Kidney epithelial cell (primary cell): ENCODE results near the gene XCL1. TPM values are rescaled to one million over a fixed set of nuclear protein-coding genes. Genes with fewer than 3 reads are reported as not detected.
A peak's percentile ranks its signal among the peaks of the same experiment; 100 is the strongest.
"Not testable (repeated sequence)": the region's sequence is repeated elsewhere in the genome, so short reads cannot be mapped to it uniquely, and the experiment has no call there.

Experiments
- DNase-seq: peaks from one replicate; pipeline ENCODE4 v3.0.0-alpha.2; 2010; ENCODE audit warnings: low read depth
- H3K27me3 ChIP-seq: 2 replicates; pipeline ENCODE4 v1.6.0; 2011; ENCODE audit warnings: low read length; ENCODE audit not compliant: control insufficient read depth, insufficient read depth
- H3K36me3 ChIP-seq: 2 replicates; pipeline ENCODE4 v1.5.1; 2011; ENCODE audit warnings: low read length; ENCODE audit not compliant: control insufficient read depth, insufficient read depth
- H3K4me3 ChIP-seq: 2 replicates; pipeline ENCODE4 v1.5.1; 2011; ENCODE audit warnings: low read depth, mild to moderate bottlenecking, control low read depth, low read length
- total RNA-seq: library from RNA; depleted of rRNA; stranded (reverse); fragments of >200 nt; gene quantifications from 2 replicates; pipeline ENCODE4 v1.2.3, GENCODE V29; 2015
- TF ChIP-seq, protein P1 (sequence below): IDR thresholded peaks from 2 replicates; pipeline ENCODE4 v1.5.1; 2011; ENCODE audit warnings: mild to moderate bottlenecking, moderate library complexity, low read length, control low read depth, inconsistent platforms; ENCODE audit not compliant: insufficient read depth, poor library complexity, severe bottlenecking

The XCL1 gene
- total RNA-seq, 1 donor from 2014 or later: not detected

DNA sequence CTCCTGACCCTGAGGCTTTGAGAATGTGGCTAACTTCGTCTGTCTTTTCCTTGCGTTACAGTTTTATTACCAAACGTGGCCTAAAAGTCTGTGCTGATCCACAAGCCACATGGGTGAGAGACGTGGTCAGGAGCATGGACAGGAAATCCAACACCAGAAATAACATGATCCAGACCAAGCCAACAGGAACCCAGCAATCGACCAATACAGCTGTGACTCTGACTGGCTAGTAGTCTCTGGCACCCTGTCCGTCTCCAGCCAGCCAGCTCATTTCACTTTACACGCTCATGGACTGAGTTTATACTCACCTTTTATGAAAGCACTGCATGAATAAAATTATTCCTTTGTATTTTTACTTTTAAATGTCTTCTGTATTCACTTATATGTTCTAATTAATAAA lies 4.6 kb downstream of the XCL1 start:
- DNase-seq, H3K36me3 ChIP-seq: not testable (repeated sequence)

DNA sequence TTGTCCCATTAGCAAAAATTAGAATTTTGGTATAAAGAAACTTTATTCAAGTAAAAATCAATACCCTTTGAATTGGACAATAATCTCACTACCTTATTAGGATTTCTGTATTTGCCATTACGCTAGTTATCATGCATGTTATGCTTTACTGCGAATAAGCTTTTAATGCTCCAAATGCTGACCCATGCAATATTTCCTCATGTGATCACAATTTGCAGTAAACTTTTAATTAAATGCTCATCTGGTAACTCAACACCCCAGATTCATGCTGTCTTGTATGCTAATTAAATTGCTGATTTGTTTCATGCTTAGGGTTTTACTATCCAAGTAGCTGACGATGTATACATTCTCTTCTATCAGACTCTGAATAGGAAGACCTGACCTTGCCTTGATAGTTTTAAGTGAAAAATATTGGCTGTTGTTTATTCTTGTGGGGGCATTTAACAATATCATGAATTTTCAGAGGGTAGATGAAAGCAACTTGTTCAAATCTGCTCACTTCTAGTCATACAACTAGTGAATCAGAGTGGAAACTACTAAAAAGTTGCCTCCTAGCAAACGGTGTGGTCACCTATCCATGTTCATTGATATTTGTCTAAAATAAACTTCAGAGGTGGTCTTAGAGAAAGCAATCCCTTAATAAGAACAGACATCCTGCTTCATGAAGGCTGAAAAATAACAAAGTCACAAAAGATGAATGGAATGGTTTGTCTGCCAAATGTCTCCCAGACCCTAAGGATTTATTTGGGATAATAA lies 5.6 kb downstream of the XCL1 start:
- H3K27me3 ChIP-seq: no peaks in the 10 kb centered on the region
- no peaks in the 10 kb centered on the region for H3K36me3 ChIP-seq
- DNase-seq: no peak
- TF ChIP-seq, protein P1, sequence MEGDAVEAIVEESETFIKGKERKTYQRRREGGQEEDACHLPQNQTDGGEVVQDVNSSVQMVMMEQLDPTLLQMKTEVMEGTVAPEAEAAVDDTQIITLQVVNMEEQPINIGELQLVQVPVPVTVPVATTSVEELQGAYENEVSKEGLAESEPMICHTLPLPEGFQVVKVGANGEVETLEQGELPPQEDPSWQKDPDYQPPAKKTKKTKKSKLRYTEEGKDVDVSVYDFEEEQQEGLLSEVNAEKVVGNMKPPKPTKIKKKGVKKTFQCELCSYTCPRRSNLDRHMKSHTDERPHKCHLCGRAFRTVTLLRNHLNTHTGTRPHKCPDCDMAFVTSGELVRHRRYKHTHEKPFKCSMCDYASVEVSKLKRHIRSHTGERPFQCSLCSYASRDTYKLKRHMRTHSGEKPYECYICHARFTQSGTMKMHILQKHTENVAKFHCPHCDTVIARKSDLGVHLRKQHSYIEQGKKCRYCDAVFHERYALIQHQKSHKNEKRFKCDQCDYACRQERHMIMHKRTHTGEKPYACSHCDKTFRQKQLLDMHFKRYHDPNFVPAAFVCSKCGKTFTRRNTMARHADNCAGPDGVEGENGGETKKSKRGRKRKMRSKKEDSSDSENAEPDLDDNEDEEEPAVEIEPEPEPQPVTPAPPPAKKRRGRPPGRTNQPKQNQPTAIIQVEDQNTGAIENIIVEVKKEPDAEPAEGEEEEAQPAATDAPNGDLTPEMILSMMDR: no peak
- H3K4me3 ChIP-seq: no peak overlapping the region

More for the DNA sequence above, 4.6 kb downstream of the XCL1 start:
- H3K27me3 ChIP-seq, H3K4me3 ChIP-seq: not testable (repeated sequence)

DNA sequence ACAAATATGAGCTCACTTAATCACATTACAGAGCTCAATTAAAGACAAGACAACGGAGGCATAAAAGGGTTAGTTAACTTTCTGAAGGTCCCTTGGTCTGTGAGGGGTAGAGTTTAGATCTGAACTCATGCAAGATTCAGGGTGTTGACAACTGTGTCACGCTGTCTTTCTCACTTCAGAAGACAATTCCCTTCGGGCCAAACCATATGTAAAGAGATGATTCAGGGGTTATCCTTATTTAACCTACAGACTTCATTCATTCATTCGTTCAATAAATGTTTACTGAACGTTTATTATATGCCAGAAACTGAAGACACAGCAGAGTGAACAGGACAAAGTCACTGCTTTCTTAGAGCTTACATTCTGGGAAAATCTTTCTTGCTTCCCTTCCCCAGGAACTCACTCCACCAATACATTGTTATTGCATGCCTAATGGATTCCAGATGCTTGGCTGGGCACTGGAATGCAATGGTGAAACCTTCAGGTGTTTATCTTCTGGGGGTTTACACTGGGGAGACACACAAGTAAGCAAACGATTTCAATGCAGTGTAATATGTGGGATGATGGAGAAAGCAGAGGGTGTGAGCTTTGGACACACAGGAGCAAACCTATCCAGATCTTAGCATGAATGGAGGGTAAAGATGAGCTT lies 6.4 kb downstream of the XCL1 start:
- Histone ChIP-seq H3K27me3 (no peaks in the 10 kb centered on the region), H3K4me3 (no peak overlapping the region), H3K36me3 (no peaks in the 10 kb centered on the region)
- DNase-seq: peak; percentile 82
- TF ChIP-seq, protein P1: no peak

DNA sequence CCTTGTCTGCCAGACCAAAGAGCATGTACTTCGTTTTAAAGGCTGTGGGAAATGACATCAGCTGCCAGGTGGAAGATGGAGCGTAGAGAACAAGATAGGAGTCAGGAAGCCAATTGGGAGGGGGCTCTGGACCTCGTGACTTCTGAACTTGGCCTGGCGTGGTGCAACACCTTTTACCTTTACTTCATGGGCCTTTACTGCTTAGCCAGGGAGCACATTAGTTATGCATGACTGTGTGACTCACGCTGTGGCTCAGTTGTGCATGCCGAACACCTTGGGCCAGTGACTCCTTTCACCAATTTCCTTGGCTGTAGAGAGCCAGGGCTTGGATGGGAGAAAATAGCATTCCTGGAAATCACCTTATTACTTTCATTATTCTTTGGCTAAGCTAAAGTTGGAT lies 7.2 kb downstream of the XCL1 start:
- TF ChIP-seq, protein P1: no peak
- no peaks in the 10 kb centered on the region for H3K27me3 ChIP-seq
- no peak overlapping the region for H3K4me3 ChIP-seq
- H3K36me3 ChIP-seq: no peaks in the 10 kb centered on the region
- peak; percentile 78 for DNase-seq

DNA sequence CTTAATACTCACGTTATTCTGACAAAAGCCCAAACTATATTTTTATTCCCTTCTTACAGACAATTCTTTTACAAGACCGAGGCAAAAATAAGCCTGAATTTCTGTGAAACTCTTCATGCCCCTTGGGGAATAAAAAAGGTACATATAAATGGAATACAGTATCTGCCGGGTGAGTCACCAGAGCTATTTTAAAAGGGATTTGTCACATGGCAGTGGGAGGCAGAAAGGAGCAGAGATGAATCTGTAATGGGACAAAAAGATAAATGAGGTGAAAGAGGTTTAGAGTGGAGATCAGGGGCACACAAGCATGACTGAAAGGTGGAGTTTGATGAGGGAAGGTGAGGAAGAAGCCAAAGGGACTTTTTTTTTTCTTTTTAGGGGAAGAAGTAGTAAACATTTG lies 8.8 kb downstream of the XCL1 start:
- no peak overlapping the region for H3K4me3 ChIP-seq
- no peaks in the 10 kb centered on the region for H3K36me3 ChIP-seq
- no peak for DNase-seq
- TF ChIP-seq, protein P1: no peak
- no peaks in the 10 kb centered on the region for H3K27me3 ChIP-seq

DNA sequence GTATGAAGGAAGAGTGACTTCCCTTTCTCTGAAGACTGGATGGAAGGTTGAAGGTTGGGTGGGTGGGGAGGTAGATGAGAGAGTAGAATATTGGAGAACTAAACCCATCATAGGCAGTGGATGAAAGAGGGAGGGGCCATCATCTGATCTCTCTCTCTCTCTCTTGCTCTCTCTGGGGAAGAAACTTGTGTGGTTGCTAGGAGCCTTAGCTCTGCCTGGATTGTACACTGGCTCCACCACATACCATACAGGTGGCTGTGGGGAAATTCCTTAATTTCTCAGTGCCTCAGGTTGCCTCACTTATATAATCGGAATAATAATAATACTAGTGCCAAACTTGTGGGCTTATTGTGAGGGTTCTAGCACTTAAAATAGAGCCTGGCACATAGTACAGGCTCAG lies 9.5 kb downstream of the XCL1 start:
- TF ChIP-seq, protein P1: no peak
- Histone ChIP-seq H3K27me3 (no peaks in the 10 kb centered on the region), H3K4me3 (no peak overlapping the region), H3K36me3 (no peaks in the 10 kb centered on the region)
- DNase-seq: no peak
